GM13976 (cell line): Measurements from ENCODE around the gene C16orf54.
"Not testable (repeated sequence)": the region's sequence is repeated elsewhere in the genome, so short reads cannot be mapped to it uniquely, and the experiment has no call there.

Source experiments
- DNase-seq: peaks from one replicate; pipeline ENCODE4 v3.0.0; 2012; ENCODE audit warnings: low spot score
- in situ Hi-C: fragments of 300-500 bp; cut with MboI; formaldehyde crosslinking; loops from one replicate; pipeline ENCODE4 v1.12.0; 2022; ENCODE audit warnings: low sequenced_read_pairs, mixed read lengths, inconsistent platforms; ENCODE audit not compliant: unreplicated experiment
- TF ChIP-seq, protein P1 (sequence below): IDR thresholded peaks from 2 replicates; pipeline ENCODE4 v1.5.1; 2012; ENCODE audit warnings: borderline replicate concordance, mild to moderate bottlenecking; ENCODE audit not compliant: insufficient read depth; ENCODE audit errors: extremely low read depth, missing control alignments, control extremely low read depth

C16orf54 gene

DNA sequence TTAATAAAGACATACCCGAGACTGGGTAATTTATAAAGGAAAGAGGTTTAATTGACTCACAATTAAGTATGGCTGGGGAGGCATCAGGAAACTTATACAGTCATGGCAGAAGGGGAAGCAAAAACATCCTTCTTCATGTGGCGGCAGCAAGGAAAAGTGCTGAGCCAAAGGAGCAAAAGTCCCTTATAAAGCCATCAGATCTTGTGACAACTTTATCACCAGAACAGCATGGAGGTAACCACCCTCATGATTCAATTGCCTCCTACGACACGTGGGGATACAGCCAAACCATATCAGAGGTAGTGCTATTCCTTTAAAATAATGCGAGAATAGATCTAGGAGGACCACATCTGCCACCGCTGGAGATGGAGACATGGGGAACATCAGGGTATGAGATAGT is 9.0 kb downstream of the C16orf54 start:
- TF ChIP-seq, protein P1, sequence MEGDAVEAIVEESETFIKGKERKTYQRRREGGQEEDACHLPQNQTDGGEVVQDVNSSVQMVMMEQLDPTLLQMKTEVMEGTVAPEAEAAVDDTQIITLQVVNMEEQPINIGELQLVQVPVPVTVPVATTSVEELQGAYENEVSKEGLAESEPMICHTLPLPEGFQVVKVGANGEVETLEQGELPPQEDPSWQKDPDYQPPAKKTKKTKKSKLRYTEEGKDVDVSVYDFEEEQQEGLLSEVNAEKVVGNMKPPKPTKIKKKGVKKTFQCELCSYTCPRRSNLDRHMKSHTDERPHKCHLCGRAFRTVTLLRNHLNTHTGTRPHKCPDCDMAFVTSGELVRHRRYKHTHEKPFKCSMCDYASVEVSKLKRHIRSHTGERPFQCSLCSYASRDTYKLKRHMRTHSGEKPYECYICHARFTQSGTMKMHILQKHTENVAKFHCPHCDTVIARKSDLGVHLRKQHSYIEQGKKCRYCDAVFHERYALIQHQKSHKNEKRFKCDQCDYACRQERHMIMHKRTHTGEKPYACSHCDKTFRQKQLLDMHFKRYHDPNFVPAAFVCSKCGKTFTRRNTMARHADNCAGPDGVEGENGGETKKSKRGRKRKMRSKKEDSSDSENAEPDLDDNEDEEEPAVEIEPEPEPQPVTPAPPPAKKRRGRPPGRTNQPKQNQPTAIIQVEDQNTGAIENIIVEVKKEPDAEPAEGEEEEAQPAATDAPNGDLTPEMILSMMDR: no peak
- no peak for DNase-seq
- in situ Hi-C loops: no loop called here

DNA sequence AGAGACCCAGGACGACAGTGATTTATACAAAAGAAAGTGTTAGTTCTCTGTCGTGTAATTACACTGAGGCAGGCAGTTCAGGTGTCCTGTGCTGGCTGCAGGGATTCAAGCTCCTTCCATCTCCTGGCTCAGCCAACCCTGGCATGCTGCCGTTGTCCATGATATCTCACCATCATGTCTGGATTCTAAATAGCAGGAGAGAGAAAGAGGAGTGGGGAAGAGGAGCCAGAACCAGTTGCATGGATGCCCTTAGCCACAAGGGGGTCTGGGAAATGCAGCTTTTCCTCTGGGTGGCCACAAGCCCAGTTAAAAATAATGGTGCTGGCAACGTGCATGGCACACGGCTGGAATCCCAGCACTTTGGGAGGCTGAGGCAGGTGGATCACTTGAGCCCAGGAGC is 9.7 kb downstream of the C16orf54 start:
- in situ Hi-C loops: no loop called here
- DNase-seq: no peak
- TF ChIP-seq, protein P1: no peak

DNA sequence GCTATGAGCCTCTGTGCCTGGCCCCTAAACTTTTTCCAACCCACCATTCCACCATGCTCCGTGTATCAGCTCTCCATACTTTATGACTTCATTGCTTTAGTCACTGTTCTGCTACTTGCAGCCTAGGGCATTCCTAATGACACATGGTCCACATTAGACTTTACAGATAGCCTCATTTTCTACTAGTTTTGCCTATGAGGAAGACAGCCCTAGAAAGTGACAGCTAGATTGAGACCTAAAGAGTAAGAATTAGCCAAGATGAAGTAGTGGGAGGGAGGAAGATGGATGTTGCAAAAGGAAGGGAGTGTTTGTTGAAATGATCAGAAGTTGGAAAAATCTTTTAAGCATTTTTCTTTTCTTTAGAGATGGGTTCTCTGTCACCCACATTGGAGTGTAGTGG is 11.0 kb downstream of the C16orf54 start:
- TF ChIP-seq, protein P1: no peak
- in situ Hi-C loops: no loop called here
- no peak for DNase-seq

DNA sequence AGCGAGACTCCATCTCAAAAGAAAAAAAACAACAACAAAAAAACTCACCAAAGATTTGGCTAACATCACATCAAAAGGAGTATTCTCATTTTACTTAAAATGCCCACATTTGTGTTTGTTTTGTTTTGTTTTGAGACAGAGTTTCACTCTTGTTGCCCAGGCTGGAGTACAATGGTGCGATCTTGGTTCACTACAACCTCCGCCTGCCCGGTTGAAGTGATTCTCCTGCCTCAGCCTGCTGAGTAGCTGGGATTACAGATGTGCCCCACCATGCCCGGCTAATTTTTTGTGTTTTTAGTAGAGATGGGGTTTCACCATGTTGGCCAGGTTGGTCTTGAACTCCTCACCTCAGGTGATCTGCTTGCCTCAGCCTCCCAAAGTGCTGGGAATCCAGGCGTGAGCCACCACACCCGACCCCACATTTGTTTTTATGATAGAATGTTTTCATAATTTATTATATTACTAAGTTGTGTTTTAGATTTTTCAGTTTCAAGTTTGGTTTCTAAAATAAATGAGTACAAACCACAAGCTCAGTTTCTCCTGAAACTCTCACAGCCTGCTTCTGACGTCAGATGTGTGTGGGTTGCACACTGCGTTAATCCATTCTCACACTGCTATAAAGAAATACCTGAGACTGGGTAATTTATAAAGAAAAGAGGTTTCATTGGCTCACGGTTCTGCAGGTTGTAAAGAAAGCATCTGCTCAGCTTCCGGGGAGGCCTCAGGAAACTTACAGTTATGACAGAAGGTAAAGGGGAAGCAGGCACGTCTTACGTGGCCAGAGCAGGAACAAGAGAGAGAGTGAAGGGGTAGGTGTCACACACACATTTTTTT is 13.8 kb downstream of the C16orf54 start:
- in situ Hi-C loops: not testable (repeated sequence)
- peak; percentile 77 for DNase-seq

DNA sequence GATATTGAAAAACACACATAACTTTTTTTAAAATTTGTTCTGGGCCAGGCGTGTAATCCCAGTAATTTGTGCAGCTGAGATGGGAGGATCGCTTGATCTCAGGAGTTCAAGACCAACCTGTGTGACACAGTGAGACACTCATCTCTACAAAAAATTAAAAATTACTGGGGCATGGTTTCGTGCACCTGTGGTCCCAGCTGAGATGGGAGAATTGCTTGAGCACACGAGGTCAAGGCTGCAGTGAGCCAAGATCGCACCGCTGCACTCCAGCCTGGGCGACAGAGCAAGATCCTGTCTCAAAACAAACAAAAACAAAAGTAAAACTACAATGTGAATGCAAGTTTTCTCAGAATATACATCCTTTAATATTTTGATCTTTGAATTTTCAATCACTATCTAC is 15.1 kb downstream of the C16orf54 start:
- no peak for DNase-seq
- TF ChIP-seq, protein P1: no peak
- in situ Hi-C loops: no loop called here

DNA sequence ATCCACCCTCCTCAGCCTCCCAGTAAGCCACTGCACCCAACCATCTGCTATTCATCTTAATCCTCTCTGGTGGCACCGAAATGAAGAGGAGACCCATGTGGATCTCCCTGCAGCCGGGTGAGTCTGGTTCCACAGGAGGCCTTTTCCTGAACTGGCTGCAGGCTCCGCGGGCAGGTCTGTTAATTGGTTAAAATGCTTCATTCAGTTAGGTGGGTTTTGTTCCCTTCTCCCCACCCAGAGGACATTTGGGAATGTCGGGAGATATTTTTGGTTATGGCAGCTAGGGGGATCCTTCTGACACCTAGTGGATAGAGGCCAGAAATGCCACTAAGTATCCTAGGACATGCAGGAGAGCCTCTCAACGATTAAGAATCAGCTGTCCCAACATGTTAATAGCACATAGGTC is 16.7 kb downstream of the C16orf54 start:
- in situ Hi-C loops: no loop called here
- DNase-seq: no peak
- TF ChIP-seq, protein P1: peak; percentile 16

DNA sequence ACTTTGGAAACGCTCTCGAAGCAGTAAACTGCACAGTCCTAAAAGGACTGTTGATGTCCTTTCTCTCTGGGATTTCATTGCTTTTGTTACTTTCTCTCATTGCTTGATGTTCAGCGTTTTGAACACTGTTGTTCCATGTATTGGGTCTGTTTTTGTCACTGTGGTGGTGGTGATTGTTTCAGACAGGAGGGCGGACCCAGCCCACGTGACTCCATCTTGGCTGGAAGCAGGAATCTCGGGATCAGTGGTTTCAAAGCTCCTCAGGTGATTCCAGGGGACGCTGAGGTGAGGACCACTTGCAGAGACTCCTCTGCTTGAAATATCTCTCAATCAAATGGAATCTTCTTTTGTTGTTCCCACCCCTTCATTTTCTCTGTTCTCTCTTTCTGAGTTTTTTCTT is 18.3 kb downstream of the C16orf54 start:
- in situ Hi-C loops: no loop called here
- no peak for DNase-seq
- TF ChIP-seq, protein P1: no peak
